SK-N-SH treated with all-trans-retinoic acid at 6 μM for 48 hours (cell line): ENCODE data around the gene CEMIP.

Experiments
- ISL1 ChIP-seq: fragments of 250-450 bp; sonication (Bioruptor Pico); IDR thresholded peaks from 2 replicates; pipeline ENCODE4 v2.1.2; 2022; ENCODE audit warnings: mild to moderate bottlenecking, moderate library complexity
- RARB ChIP-seq: fragments of 250-450 bp; sonication (Bioruptor Pico); IDR thresholded peaks from 2 replicates; pipeline ENCODE4 v1.8.0; 2021; ENCODE audit warnings: mild to moderate bottlenecking, moderate library complexity
- TSHZ2 ChIP-seq: fragments of 250-450 bp; sonication (Bioruptor Pico); IDR thresholded peaks from 2 replicates; pipeline ENCODE4 v1.5.0; 2020; ENCODE audit warnings: mild to moderate bottlenecking, moderate library complexity

GRCh38 chr15:80735344-80735743 is 43.8 kb upstream of the CEMIP start:
- TF ChIP-seq ISL1 (CRISPR knock-in tag) (no peak), TSHZ2 (CRISPR knock-in tag) (no peak), RARB (CRISPR knock-in tag) (no peak)
